GM19468 (cell line): ENCODE data around the gene ERVK3-1.
A peak's percentile ranks its signal among the peaks of the same experiment; 100 is the strongest.

Experiments used
- ATAC-seq: cut with Tn5 transposase; IDR thresholded peaks from one replicate; pipeline ENCODE4 v1.9.1; 2021; ENCODE audit warnings: mild to moderate bottlenecking, moderate library complexity, moderate number of reproducible peaks; ENCODE audit not compliant: unreplicated experiment; ENCODE audit errors: extremely low read depth

Gene ERVK3-1

DNA sequence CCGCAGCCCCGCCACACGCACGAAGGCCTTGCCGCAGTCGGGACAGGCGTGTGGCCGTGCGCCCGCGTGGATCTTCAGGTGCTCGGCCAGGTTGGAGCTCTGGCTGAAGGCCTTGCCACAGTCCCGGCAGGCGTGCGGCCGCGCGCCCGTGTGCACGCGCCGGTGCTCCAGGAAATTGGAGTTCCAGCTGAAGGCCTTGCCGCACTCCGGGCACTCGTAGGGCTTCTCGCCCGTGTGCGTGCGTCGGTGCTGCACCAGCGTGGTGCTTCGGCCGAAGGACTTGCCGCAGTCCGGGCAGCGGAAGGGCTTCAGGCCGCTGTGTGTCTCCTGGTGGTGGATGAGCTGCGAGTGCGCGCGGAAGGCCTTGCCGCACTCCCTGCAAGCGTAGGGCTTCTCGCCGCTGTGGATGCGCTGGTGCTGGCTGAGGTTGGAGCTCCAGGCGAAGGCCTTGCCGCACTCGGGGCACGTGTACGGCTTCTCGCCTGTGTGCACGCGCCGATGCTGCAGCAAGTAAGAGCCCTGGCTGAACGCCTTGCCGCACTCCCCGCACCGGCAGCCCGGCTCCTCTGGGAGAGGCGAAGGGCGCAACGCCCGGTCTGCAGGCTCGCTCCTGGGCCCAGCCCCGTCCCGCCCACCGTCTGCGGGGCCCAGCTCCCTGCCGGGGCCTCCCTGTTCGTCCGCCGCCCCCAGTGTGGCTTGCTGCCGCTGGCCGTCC, 51.7 kb downstream of the ERVK3-1 start:
- no peak for ATAC-seq

DNA sequence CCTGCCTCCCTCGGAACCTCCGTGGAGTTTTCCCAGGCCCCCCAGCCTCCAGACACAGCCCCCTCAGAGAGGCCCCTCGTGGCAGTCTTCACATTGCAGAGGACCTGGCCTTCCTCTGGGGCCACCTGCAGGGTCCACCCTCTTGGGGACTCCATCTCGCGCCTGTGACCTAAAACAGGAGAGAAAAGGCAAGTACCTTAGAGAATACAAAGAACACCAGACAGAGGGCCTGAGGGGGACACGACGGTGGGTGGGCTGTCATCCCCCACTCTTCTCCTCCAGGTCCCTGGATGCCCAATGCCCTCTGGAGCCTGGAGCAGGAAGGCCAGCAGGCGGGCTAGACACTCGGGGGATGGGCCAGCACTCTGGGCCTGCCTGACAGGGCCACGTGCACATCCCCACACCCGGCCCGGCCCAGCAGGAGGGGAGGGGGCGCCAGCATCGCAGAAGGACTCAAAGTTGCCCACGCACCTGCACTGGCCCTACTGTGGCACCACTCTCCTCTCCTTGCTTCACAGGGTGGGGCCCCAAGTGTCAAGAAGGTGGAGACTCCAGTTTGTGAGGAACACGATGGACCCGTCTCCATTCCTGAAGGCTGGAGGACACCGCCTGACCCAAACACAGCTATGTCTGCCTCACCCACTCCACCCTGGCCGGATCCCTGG, 52.4 kb downstream of the ERVK3-1 start:
- ATAC-seq, result no peak

DNA sequence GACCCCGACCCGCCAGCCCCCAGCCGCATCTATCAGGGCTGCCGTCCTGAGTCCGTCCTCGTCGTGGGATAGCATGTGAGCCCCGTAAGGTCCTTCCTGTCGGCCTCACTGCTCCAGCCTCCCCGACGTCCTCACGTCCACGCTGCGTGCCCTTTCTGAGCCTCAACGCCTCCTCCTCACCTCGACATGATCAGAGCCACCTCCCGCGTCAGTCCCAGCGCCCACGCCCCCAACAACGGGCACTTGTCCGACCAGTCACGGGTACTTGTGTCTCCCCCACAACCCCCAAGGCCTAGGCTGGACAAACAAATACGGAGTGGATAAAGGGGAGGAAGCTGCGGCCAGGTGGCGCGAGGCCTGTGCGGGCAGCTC, 56.7 kb downstream of the ERVK3-1 start:
- no peak for ATAC-seq

DNA sequence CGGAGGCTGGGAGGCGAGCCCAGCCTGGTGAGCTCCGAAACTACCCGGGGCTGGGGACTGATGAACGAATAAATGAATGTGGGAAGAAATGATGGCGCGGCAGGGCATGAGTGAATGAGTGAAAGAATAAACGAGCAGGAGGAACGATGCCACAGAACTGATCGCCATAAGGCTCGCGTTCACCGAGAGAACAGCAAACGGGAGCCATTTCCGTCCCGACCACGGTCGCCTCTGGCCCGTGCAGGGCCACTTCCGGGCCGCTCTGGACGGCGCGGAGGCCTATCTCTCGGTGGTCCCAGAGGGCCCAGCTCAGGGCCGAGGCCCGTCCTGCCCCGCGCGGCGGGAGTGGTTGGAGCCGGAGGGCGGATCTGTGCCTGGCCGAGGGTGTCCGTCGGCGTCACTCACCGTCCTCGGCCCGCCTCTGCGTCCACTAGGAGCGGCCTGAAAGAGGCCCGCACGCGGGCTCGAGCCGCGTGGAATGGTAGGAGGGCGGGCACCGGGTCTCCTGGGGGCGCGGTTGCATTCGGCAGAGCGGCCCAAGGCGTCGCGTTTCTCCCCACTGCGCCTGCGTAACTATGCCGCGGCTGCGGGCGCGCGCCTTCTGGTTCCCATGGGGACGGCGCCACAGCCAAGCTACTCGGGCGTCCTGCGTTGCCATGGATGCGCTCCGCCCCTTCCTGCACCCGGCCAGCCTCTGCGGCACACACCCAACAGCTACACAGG, 57.3 kb downstream of the ERVK3-1 start, which contains the start of gene ZNF497:
Gene ZNF497 (minus strand): TSS at position 480 of the 723 bp plus-strand sequence. CDS start 5,116 bp downstream, outside the sequence.
- peak; percentile 87 for ATAC-seq

DNA sequence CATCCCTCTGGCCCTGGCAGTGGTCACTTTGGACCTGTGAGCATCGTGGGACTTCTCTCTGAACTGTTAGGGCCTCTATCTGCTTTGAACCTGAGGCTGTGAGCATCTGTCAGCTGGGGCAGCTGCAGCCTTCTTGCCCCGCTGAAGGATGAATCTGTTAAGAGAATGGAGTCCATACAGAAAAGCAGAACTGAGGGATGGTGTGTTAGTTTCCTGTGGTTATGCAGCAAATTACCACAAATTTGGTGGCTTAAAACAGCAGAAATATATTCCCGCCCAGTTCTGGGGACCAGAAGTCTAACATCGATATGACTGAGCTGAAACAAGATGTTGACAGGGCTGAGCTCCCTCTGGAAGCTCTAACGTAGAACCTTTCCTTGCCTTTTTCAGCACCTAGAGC, 59.0 kb downstream of the ERVK3-1 start:
- no peak for ATAC-seq
